K562 (cell line): ENCODE measurements around the gene RNF151. TPM values are rescaled to one million over a fixed set of nuclear protein-coding genes. Genes with fewer than 3 reads are reported as not detected.

Experiments
- HDAC1 ChIP-seq, 2 experiments: fragments of 450-650 bp; IDR thresholded peaks; 2 replicates each; pipeline ENCODE4 v1.6.1; 2016 to 2017; ENCODE audit warnings: inconsistent platforms in 1 of 2, mild to moderate bottlenecking in 1 of 2, moderate library complexity in 1 of 2
- JUN ChIP-seq, 2 experiments: sonication (generic) in 1 of 2; formaldehyde crosslinking in 1 of 2; IDR thresholded peaks; 2 replicates each; pipeline versions ENCODE4 v1.6.1 to v1.8.0; 2012 to 2022; ENCODE audit warnings: borderline replicate concordance in 2 of 2, mild to moderate bottlenecking in 2 of 2, improper control_type of control experiment in 1 of 2, low read depth in 1 of 2, low read length in 1 of 2, missing genetic modification reagents in 1 of 2
- MAFK ChIP-seq: IDR thresholded peaks from 2 replicates; pipeline ENCODE4 v1.6.1; 2011; ENCODE audit warnings: low read length, improper control_type of control experiment
- RBM34 ChIP-seq: fragments of 200-400 bp; formaldehyde crosslinking; IDR thresholded peaks from 2 replicates; pipeline ENCODE4 v1.6.1; 2018; ENCODE audit warnings: low read length, borderline replicate concordance; ENCODE audit not compliant: insufficient read depth
- RHOXF2B ChIP-seq: fragments of 250-450 bp; sonication (Bioruptor Pico); conservative IDR thresholded peaks from 2 replicates; pipeline ENCODE4 v1.5.1; 2021
- SAFB2 ChIP-seq: fragments of 200-400 bp; formaldehyde crosslinking; IDR thresholded peaks from 2 replicates; pipeline ENCODE4 v1.6.1; 2018; ENCODE audit warnings: borderline replicate concordance, low read length, low read depth, moderate library complexity; ENCODE audit not compliant: severe bottlenecking
- TEAD4 ChIP-seq, 2 experiments: sonication (generic) in 1 of 2; formaldehyde crosslinking in 1 of 2; IDR thresholded peaks; 2 replicates each; pipeline versions ENCODE4 v1.6.1 to v1.8.0; 2012 to 2022; ENCODE audit warnings: borderline replicate concordance in 1 of 2, inconsistent platforms in 1 of 2, low read length in 1 of 2, mild to moderate bottlenecking in 1 of 2, missing genetic modification reagents in 1 of 2
- ZBTB43 ChIP-seq: sonication (generic); formaldehyde crosslinking; IDR thresholded peaks from 2 replicates; pipeline ENCODE4 v1.8.0; 2023; ENCODE audit warnings: mild to moderate bottlenecking, missing genetic modification reagents
- ZNF507 ChIP-seq: conservative IDR thresholded peaks from 2 replicates; pipeline ENCODE4 v1.6.1; 2017; ENCODE audit warnings: missing genetic modification characterization, missing compliant biosample characterization
- polyA plus RNA-seq, 8 experiments: library from polyadenylated mRNA; depleted of rRNA in 4 of 8; stranded (reverse) in 5 of 8; unstranded in 3 of 8; fragments of >200 nt; fragmentation: Nextera tagmentation in 2 of 8; fragmentation: Illumina TruSeq in 1 of 8; extraction: Ambion mirVana in 2 of 8; extraction: Trizol in 1 of 8; gene quantifications; 2 replicates each; pipeline versions ENCODE4 v1.2.1 to v1.2.3, GENCODE V29; 2011 to 2014; ENCODE audit warnings: inconsistent platforms in 1 of 8, missing spikeins in 1 of 8
- total RNA-seq, 7 experiments: library from RNA; depleted of rRNA in 6 of 7; stranded (reverse); fragments of >200 nt in 6 of 7; fragmentation: Illumina TruSeq in 2 of 7; extraction: Trizol in 2 of 7; gene quantifications; 2 replicates each; pipeline versions ENCODE4 v1.2.1 to v1.2.3, GENCODE V29; 2011 to 2021; ENCODE audit warnings: low replicate concordance in 1 of 7
- TF ChIP-seq, protein P1 (sequence below), 2 experiments: fragments of 450-650 bp in 1 of 2; sonication (generic) in 1 of 2; formaldehyde crosslinking in 1 of 2; IDR thresholded peaks; 2 replicates each; pipeline versions ENCODE4 v1.7.1 to v1.9.0; 2016 to 2022; ENCODE audit warnings: inconsistent platforms in 1 of 2, mild to moderate bottlenecking in 1 of 2, missing genetic modification reagents in 1 of 2
- TF ChIP-seq, protein P2 (sequence below): fragments of 450-650 bp; formaldehyde crosslinking; IDR thresholded peaks from 2 replicates; pipeline ENCODE4 v1.4.0; 2022; ENCODE audit warnings: mild to moderate bottlenecking, moderate library complexity
- TF ChIP-seq, protein P3 (sequence below): IDR thresholded peaks from 3 replicates; pipeline ENCODE4 v1.6.1; 2011; ENCODE audit warnings: borderline replicate concordance, mild to moderate bottlenecking; ENCODE audit not compliant: insufficient read length, insufficient read depth

Gene RNF151
- total and polyA plus RNA-seq, 9 of the 15 experiments (the other 6 are each of a cell fraction or from before 2014, with no cell fraction given), result not detected

GRCh38 chr16:1942810-1943726 is 23.6 kb upstream of the RNF151 start, which contains the start of gene MSRB1 (continued):
- TF ChIP-seq, protein P1, sequence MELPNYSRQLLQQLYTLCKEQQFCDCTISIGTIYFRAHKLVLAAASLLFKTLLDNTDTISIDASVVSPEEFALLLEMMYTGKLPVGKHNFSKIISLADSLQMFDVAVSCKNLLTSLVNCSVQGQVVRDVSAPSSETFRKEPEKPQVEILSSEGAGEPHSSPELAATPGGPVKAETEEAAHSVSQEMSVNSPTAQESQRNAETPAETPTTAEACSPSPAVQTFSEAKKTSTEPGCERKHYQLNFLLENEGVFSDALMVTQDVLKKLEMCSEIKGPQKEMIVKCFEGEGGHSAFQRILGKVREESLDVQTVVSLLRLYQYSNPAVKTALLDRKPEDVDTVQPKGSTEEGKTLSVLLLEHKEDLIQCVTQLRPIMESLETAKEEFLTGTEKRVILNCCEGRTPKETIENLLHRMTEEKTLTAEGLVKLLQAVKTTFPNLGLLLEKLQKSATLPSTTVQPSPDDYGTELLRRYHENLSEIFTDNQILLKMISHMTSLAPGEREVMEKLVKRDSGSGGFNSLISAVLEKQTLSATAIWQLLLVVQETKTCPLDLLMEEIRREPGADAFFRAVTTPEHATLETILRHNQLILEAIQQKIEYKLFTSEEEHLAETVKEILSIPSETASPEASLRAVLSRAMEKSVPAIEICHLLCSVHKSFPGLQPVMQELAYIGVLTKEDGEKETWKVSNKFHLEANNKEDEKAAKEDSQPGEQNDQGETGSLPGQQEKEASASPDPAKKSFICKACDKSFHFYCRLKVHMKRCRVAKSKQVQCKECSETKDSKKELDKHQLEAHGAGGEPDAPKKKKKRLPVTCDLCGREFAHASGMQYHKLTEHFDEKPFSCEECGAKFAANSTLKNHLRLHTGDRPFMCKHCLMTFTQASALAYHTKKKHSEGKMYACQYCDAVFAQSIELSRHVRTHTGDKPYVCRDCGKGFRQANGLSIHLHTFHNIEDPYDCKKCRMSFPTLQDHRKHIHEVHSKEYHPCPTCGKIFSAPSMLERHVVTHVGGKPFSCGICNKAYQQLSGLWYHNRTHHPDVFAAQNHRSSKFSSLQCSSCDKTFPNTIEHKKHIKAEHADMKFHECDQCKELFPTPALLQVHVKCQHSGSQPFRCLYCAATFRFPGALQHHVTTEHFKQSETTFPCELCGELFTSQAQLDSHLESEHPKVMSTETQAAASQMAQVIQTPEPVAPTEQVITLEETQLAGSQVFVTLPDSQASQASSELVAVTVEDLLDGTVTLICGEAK (IDR thresholded peaks at IDR 0.05), result 0 out of 2 replicates have a peak, but pooled peaks have one; percentile 30
- TF ChIP-seq, protein P1 (CRISPR knock-in tag; IDR thresholded peaks at IDR 0.05), result no peak
- no peak for TF ChIP-seq SAFB2
- TF ChIP-seq, protein P2, sequence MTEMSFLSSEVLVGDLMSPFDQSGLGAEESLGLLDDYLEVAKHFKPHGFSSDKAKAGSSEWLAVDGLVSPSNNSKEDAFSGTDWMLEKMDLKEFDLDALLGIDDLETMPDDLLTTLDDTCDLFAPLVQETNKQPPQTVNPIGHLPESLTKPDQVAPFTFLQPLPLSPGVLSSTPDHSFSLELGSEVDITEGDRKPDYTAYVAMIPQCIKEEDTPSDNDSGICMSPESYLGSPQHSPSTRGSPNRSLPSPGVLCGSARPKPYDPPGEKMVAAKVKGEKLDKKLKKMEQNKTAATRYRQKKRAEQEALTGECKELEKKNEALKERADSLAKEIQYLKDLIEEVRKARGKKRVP (CRISPR knock-in tag), result no peak
- peak in 1 of 2 experiments; percentile 42; a peak in 2 of 4 replicates for TF ChIP-seq HDAC1 (IDR thresholded peaks at IDR 0.05)
- no peak for TF ChIP-seq MAFK
- no peak for TF ChIP-seq ZBTB43 (CRISPR knock-in tag)
- TF ChIP-seq, protein P3, sequence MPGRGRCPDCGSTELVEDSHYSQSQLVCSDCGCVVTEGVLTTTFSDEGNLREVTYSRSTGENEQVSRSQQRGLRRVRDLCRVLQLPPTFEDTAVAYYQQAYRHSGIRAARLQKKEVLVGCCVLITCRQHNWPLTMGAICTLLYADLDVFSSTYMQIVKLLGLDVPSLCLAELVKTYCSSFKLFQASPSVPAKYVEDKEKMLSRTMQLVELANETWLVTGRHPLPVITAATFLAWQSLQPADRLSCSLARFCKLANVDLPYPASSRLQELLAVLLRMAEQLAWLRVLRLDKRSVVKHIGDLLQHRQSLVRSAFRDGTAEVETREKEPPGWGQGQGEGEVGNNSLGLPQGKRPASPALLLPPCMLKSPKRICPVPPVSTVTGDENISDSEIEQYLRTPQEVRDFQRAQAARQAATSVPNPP, result no peak
- TF ChIP-seq JUN (IDR thresholded peaks at IDR 0.05; ENCODE audit: borderline replicate concordance, low read depth, low read length), result no peak
- TF ChIP-seq JUN (CRISPR knock-in tag; IDR thresholded peaks at IDR 0.05; ENCODE audit: borderline replicate concordance), result no peak
- no peak for TF ChIP-seq RHOXF2B (CRISPR knock-in tag)
- TF ChIP-seq ZNF507, result no peak
- TF ChIP-seq TEAD4 (IDR thresholded peaks at IDR 0.05; ENCODE audit: low read length), result no peak
- no peak for TF ChIP-seq TEAD4 (CRISPR knock-in tag; IDR thresholded peaks at IDR 0.05; ENCODE audit: borderline replicate concordance)
- no peak for TF ChIP-seq RBM34
